Bronchial epithelial cell (primary cell): ENCODE data around the gene PLEKHM3. TPM values are rescaled to one million over a fixed set of nuclear protein-coding genes. Genes with fewer than 3 reads are reported as not detected.

Experiments used
- DNase-seq: peaks from one replicate; pipeline ENCODE4 v3.0.0-alpha.2; 2010; ENCODE audit warnings: low read depth
- FAIRE-seq: peaks from 2 replicates; lab custom pipeline; 2011; peaks lifted over from hg19 to GRCh38; lab: Jason Lieb, UNC
- H3K27me3 ChIP-seq: 2 replicates; pipeline ENCODE4 v1.5.1; 2011; ENCODE audit warnings: low read length; ENCODE audit not compliant: control insufficient read depth, insufficient read depth
- H3K36me3 ChIP-seq: 2 replicates; pipeline ENCODE4 v1.5.1; 2011; ENCODE audit warnings: low read length; ENCODE audit not compliant: control insufficient read depth, insufficient read depth
- H3K4me3 ChIP-seq: 2 replicates; pipeline ENCODE4 v1.5.1; 2011; ENCODE audit warnings: mild to moderate bottlenecking, low read depth, low read length, control low read depth
- CTCF ChIP-seq: IDR thresholded peaks from 2 replicates; pipeline ENCODE4 v1.5.1; 2011; ENCODE audit warnings: mild to moderate bottlenecking, moderate library complexity, low read length, control low read depth, inconsistent platforms; ENCODE audit not compliant: insufficient read depth, severe bottlenecking
- total RNA-seq: library from RNA; depleted of rRNA; stranded (reverse); fragments of >200 nt; gene quantifications from 2 replicates; pipeline ENCODE4 v1.2.1, GENCODE V29; 2014

PLEKHM3 gene
- total RNA-seq, 1 donor from 2014 or later, result 9.5 TPM

GRCh38 chr2:207819021-207819797 lies 206.1 kb downstream of the PLEKHM3 start:
- no peak overlapping the region for H3K4me3 ChIP-seq
- H3K36me3 ChIP-seq, result no peaks in the 10 kb centered on the region
- H3K27me3 ChIP-seq, result no peaks in the 10 kb centered on the region
- no peak for TF ChIP-seq CTCF
- DNase-seq (no peak), FAIRE-seq (no peak)

- FAIRE-seq (no peak), DNase-seq (no peak)
- no peaks in the 10 kb centered on the region for H3K36me3 ChIP-seq
- H3K4me3 ChIP-seq, result no peak overlapping the region
- no peak for TF ChIP-seq CTCF
- no peaks in the 10 kb centered on the region for H3K27me3 ChIP-seq
Measured at GRCh38 chr2:207816546-207816945, 208.8 kb downstream of the PLEKHM3 start.

- DNase-seq (no peak), FAIRE-seq (no peak)
- Histone ChIP-seq H3K36me3 (no peaks in the 10 kb centered on the region), H3K4me3 (no peak overlapping the region), H3K27me3 (no peaks in the 10 kb centered on the region)
- no peak for TF ChIP-seq CTCF
Measured at GRCh38 chr2:207815254-207815653, 210.1 kb downstream of the PLEKHM3 start.

- Histone ChIP-seq H3K36me3 (no peaks in the 10 kb centered on the region), H3K27me3 (no peaks in the 10 kb centered on the region), H3K4me3 (no peak overlapping the region)
- DNase-seq (no peak), FAIRE-seq (no peak)
- no peak for TF ChIP-seq CTCF
Measured at GRCh38 chr2:207813942-207814341, 211.4 kb downstream of the PLEKHM3 start.

- H3K4me3 ChIP-seq, result no peak overlapping the region
- FAIRE-seq (no peak), DNase-seq (no peak)
Measured at GRCh38 chr2:207813221-207813916, 212.0 kb downstream of the PLEKHM3 start.

More at GRCh38 chr2:207813221-207813916, 212.0 kb downstream of the PLEKHM3 start:
- Histone ChIP-seq H3K27me3 (no peaks in the 10 kb centered on the region), H3K36me3 (no peaks in the 10 kb centered on the region)
- no peak for TF ChIP-seq CTCF
